Measurements from ENCODE around the gene RPRD1B.
A peak's percentile ranks its signal among the peaks of the same experiment; 100 is the strongest.

Gene RPRD1B, protein sequence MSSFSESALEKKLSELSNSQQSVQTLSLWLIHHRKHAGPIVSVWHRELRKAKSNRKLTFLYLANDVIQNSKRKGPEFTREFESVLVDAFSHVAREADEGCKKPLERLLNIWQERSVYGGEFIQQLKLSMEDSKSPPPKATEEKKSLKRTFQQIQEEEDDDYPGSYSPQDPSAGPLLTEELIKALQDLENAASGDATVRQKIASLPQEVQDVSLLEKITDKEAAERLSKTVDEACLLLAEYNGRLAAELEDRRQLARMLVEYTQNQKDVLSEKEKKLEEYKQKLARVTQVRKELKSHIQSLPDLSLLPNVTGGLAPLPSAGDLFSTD

DNA sequence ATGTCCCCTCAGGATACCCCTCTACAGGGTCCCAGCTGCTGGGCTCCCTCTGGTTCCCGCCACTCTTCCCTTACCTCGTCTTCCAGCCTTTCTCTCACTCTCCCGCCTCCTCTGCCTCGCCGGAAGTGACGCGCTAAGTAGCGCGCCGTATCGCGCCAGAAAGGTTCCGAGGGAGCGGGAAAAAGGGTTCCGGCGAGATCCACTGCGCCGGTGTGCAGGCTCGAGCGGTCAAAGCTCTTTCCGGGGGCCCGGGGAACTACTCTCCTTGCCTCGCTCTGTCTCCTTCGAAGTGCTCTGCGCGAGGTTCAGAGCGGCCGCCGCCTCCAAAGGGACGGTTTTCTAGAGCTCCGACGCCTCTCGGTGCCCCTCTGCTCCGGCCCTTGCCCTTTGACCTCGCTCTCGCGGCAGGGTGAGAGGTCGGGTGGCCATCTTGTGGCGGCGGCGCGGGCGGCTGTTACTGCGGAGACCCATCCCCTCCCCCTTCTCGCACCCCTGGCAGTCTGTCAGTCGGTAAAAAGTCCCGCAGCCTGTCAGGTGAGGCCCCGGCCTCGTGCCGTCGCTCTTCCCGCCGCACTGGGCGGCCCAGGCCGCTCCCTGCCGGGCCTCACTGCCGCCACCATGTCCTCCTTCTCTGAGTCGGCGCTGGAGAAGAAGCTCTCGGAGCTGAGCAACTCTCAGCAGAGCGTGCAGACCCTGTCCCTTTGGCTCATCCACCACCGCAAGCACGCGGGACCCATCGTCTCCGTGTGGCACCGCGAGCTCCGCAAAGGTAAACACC is at the start of gene RPRD1B, which contains the start of gene TTI1:
RPRD1B (plus strand) TSS at position 417 of the 778 bp plus-strand sequence; CDS start at position 619, 202 bp downstream.
TTI1 (minus strand) TSS at position 127 of the 778 bp plus-strand sequence. CDS start 19,640 bp downstream, outside the sequence.
- peak; percentile 67 for DNase-seq (ENCODE audit: low read depth)

DNA sequence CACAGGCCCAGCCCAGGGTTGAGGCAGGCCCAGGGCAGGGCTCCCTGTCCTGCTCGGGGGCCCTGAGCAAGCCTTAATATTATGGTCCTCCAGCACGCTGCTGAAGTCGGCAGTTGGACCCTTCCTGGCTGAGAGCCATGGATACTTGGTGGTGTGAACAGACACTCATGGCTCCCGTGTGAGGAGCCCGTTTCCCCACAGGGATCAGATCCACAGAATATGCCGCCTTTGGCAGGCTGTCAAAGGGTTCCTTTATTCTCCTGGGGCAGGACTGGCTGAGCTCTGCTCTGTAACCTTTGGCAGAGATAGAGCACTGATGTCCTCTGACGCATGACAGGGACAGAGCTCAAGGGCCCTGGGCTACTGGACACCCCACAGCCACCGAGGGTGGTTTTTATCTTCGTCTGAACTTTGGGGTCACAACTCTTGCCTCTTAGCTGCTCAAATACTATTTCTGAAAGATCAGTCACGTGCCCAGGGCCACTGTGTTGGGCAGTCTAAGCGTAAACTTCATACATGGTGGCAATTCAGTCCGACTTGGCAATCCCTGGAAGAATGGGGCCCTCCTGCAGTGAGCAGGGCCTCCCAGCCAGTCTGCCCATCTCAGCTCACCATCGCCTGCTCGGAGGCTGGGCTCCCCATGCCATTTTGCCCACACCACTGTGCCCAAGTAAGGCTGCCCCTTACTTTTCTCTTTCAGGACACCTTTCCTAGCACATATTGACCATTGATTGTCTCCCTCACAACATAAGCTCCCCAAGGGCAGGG is 49.3 kb upstream of the RPRD1B start:
- no peak for DNase-seq (ENCODE audit: low read depth)

- DNase-seq (ENCODE audit: low read depth), result no peak
Observed at GRCh38 chr20:37986044-37986858, 47.3 kb upstream of the RPRD1B start.

GRCh38 chr20:37986873-37987601 is 46.5 kb upstream of the RPRD1B start:
- peak; percentile 58 for DNase-seq (ENCODE audit: low read depth)

- no peak for DNase-seq (ENCODE audit: low read depth)
Observed at GRCh38 chr20:37987602-37988290, 45.8 kb upstream of the RPRD1B start.

DNA sequence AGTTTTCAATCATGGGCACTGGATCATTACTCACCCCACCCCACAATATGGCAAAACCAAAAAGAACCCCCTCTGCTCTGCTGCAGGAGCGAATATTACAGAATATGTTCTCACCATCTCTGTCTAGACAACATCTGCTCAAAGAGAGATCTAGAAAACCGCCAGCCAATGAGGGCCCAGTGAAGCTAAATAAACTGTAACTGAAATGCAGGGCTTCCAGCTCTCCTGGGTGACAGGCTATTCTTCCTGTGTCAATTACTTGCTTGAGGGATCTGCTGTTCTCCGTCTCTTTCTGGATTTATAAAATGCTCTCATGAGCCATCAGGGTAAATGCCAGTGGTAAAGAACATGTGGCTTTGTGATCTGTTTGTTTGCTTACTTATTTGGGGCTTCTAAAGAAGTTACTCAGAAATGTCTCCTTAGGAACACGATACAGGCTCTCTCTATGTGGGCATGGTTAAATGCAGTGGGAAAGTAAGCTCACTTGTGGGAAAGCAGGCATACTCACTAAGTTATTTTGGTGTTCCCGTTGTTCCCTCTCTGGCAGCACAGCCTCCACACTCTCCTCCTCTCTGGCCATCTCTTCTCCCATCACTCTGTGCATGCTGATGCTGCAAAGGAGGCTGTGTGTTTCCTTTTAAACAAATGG is 45.1 kb upstream of the RPRD1B start:
- no peak for DNase-seq (ENCODE audit: low read depth)

DNA sequence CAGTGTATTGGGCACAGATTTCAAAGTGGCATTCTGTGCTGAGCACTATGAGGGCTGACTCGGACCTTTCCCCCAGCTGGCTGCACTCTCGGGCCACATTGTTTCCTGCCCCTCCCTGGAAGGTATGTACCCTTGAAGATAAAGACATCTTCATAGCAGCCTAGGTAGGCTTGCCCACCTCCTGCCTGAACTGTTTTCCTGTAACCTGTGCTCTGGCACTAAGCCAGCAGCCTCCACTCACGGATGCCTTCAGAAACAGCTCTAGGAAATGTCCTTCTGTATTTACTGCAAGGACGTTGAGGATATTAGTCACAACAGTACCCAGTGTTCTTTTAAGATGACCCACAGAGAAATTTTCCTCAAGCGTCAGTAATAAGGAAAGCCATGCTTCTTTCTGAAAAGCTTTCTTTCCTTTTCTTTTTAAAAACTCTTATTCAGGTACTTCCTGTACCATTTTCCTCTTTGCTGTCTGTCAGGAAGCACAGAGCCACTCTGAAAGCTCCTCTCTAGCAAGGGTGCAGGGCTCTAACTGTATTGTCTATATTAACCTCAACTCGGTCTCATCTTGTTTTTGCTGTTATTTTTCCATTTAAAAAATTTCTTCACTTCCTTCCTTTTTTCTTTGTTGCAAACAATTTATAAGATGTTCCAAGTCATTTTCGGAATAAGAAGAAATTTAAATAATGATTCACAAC is 43.8 kb upstream of the RPRD1B start:
- DNase-seq (ENCODE audit: low read depth), result no peak

DNA sequence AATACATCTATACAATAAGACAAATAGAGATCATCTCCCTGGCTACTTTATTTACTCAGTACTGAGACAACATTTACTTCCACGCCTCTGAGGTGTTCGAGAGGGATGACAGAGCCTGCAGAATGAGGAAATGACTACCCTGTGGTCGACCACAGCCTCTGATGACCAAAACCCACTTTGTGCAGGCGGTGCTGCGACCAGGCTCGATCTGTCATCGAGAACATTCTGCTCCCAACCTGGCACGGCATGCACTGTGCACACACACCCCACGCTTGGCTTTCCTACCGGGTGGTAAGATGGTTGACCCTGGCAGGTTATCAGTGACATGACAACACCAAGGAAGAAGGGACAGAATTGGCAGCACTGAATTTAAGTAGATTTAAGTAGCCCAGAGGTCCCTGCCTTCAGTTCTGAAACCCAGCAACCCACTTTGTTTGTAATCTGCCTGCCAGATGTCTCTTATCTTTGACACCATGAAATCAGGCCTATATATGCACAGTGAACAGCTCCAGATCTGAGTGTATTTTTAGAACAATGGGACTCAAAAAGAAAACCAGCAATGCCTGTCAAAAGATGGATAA is 42.9 kb upstream of the RPRD1B start:
- DNase-seq (ENCODE audit: low read depth), result peak; percentile 38

- no peak for DNase-seq (ENCODE audit: low read depth)
Observed at GRCh38 chr20:37991157-37991866, 42.2 kb upstream of the RPRD1B start.

GRCh38 chr20:37991908-37992307 is 41.6 kb upstream of the RPRD1B start:
- DNase-seq (ENCODE audit: low read depth), result no peak

- peak; percentile 67 for DNase-seq (ENCODE audit: low read depth)
Observed at GRCh38 chr20:37992802-37993409, 40.6 kb upstream of the RPRD1B start.

DNA sequence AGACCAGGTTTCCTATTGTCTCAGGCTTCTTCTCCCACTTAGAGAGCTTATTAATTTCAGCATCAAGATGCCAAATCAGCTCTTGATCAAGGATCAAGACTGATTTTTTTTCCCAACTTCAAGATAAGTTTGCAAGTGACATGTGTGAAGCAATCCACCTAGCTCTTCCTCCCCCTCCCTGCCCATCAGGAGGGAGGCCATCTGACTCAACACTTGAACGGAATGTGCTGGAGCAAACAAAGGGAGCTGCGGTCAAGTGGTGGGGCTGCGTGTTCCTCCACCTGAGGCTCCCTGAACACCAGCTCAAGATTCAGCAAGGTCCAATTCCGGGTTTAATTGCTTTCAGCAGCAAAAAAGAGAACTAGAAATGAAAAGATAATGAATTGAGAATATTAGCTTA is 39.0 kb upstream of the RPRD1B start:
- no peak for DNase-seq (ENCODE audit: low read depth)

DNA sequence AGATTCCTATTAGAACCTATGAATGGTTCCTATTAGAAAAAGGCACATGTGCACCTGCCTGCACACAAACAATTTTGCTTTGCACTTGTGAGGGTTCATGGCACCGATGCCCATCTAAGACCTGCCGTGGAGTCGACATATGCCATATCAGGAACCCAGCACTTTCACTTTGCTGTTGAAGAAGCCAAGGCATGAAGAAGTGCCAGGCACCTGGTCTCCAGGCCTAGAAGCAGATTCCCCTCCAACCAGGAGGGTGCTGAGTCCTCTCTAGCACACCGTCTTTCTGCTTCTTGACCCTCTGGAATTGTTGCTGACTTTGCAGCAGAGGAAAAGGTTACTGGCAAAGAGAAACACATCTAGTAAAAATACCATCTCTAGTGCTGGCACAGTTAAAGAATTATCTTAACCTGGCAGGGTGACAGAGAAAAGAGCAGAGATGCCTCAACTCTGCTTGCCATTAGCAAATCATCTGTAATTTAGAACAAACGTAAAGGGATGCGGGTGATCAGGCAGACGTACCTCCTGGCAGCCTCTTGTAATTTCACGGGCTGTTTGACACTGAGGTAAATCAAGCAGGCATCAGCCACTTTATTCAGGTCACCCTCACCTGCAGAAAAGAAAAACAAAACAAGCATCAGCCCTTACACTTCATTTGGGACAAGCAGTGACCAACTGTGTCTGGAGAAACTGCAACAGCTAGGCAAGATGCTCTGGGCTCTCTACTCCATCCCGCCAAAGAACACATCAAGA is 37.5 kb upstream of the RPRD1B start:
- no peak for DNase-seq (ENCODE audit: low read depth)

GRCh38 chr20:37997516-37997915 is 36.0 kb upstream of the RPRD1B start:
- no peak for DNase-seq (ENCODE audit: low read depth)

DNA sequence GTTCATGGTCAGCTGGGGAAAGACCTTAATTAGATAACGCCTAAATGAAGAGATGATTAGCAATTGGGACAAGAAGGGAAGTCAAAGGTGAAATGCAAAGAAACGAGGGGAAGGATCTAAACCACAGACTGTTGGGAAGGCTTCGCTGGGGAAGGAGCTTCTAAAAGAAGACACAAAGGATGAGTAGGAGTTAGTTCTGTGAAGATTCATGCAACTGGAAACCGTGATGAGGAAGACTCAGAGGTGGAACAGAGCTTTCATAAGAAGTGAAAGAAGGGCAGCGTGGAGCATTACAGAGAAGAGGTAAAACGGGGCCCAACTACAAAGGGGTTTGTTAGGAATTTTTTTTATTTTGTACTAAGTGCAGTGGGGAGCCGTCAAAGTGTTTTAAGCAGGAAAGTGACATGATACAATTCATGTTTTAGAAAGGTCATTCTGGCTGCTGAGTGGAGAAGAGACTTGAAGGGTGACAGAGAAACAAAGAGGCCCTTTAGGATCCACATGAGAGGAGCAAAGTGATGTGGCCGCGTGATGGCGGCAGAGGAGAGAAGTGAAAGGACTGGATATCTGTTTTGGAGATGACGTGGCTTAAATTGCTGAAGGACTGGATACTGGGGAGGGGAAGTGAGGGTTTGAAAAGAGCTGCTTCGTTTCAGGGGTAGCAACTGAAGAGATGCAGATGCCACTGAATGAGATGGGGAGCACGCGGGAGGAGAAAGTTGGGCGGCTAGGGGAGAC is 33.9 kb upstream of the RPRD1B start:
- no peak for DNase-seq (ENCODE audit: low read depth)

GRCh38 chr20:38000293-38000692 is 33.3 kb upstream of the RPRD1B start:
- no peak for DNase-seq (ENCODE audit: low read depth)

Measured in GM04504 (cell line).